Suprapubic skin (tissue), 4 donors: Measurements from ENCODE around the gene SMG6.
"Not testable (repeated sequence)": the region's sequence is repeated elsewhere in the genome, so short reads cannot be mapped to it uniquely, and the experiment has no call there.

Source experiments
- POLR2A ChIP-seq, 2 donors: fragments of 450-650 bp; IDR thresholded peaks; one replicate each; pipeline ENCODE4 v1.6.1; 2017; ENCODE audit warnings: antibody characterized with exemption in 2 of 2, mild to moderate bottlenecking in 2 of 2, moderate library complexity in 2 of 2
- POLR2AphosphoS5 ChIP-seq, 3 donors: sonication (generic); formaldehyde crosslinking; IDR thresholded peaks; one replicate each; pipeline ENCODE4 v1.6.1; 2017; ENCODE audit warnings: antibody characterized with exemption in 3 of 3
- TF ChIP-seq, protein P1 (sequence below), 2 donors: fragments of 200-600 bp in 1 of 2; fragments of 450-650 bp in 1 of 2; sonication (generic) in 1 of 2; IDR thresholded peaks; one replicate each; pipeline ENCODE4 v1.5.1; 2016 to 2019; ENCODE audit warnings: antibody characterized with exemption in 2 of 2, mild to moderate bottlenecking in 1 of 2, moderate library complexity in 1 of 2

DNA sequence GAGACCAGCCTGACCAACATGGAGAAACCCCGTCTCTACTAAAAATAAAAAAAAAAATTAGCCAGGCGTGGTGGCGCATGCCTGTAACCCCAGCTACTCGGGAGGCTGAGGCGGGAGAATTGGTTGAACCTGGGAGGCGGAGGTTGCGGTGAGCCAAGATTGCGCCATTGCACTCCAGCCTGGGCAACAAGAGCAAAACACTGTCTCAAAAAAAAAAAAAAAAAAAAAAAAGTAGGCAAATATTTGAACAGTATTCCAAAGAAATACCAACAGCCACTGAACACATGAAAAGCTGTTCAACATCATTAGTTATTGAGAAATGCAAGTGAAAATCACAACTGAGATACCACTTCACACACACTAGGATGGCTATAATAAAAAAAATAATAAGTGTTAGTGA, 160.9 kb downstream of the SMG6 start:
- TF ChIP-seq, protein P1, sequence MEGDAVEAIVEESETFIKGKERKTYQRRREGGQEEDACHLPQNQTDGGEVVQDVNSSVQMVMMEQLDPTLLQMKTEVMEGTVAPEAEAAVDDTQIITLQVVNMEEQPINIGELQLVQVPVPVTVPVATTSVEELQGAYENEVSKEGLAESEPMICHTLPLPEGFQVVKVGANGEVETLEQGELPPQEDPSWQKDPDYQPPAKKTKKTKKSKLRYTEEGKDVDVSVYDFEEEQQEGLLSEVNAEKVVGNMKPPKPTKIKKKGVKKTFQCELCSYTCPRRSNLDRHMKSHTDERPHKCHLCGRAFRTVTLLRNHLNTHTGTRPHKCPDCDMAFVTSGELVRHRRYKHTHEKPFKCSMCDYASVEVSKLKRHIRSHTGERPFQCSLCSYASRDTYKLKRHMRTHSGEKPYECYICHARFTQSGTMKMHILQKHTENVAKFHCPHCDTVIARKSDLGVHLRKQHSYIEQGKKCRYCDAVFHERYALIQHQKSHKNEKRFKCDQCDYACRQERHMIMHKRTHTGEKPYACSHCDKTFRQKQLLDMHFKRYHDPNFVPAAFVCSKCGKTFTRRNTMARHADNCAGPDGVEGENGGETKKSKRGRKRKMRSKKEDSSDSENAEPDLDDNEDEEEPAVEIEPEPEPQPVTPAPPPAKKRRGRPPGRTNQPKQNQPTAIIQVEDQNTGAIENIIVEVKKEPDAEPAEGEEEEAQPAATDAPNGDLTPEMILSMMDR (IDR thresholded peaks at IDR 0.05): not testable (repeated sequence)
- not testable (repeated sequence) for TF ChIP-seq POLR2AphosphoS5, POLR2A (IDR thresholded peaks at IDR 0.05)
